GM18505 (cell line): Measurements from ENCODE around the gene LAMA4.

ENCODE experiments used
- ATAC-seq: cut with Tn5 transposase; IDR thresholded peaks from one replicate; pipeline ENCODE4 v1.9.1; 2021; ENCODE audit not compliant: unreplicated experiment
- POLR2A ChIP-seq: IDR thresholded peaks from 4 replicates; pipeline ENCODE4 v1.6.1; 2011; ENCODE audit warnings: borderline replicate concordance; ENCODE audit not compliant: insufficient read depth, insufficient read length; ENCODE audit errors: extremely low read depth

The LAMA4 gene

DNA sequence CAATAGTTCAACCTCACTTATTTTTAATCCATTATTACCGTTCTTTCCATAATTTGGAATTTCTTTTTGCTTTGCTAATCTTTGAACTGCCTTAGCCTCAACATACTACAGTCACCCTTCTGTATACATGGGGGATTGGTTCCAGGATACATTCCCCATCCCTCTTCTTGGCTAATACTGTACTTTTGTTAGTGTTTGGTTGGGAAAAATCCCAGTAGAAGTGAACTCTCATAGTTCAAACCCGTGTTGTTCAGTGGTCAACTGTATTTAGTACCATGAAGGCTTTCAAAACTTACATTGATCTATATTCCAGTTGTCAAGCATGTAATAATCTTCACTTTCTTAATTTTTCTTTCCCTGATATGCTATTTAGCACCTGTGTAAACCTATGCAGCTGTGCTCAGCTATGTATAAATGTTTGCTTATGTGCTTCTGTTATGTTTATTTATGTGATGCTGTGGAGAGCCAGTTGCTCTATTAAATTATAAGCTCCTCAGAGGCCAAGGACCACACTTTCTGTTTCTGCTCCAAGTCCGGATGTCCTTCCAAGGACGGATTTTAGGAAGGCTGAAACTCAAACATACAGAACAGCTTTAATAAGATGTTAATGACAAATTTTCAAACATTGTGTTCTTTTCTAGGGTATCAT lies 33.3 kb upstream of the LAMA4 start:
- ATAC-seq: no peak
- TF ChIP-seq POLR2A: no peak

DNA sequence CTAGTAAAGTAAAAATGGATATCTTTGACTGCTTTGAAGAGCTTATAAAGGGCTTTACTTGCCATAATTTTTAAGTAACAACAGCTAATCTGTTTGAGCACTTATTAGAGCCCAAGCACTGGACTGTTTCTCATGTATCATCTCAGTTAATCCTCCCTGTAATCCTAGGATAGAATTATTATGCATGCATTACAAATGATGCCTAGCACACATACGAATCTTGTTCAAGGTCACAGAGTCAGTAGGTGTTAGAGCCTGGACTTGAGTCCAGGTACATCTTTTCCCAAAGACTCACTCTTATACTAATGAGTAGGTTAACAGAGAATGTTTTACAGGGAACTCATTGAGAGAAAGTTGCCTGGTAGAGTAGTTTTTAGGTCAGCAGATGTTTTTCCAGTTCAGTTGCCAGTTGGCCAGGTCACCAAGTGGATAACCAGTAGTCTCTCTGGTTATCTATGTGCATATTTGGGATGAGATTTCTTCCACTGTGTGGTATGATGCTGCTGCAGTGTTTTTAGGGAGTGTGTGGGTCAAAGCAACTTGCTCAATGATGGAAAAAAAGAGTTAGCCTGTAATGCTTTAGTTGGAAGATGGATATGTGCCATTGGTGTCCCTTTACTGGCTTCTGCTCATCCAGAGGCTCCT lies 32.3 kb upstream of the LAMA4 start:
- ATAC-seq: no peak
- no peak for TF ChIP-seq POLR2A

DNA sequence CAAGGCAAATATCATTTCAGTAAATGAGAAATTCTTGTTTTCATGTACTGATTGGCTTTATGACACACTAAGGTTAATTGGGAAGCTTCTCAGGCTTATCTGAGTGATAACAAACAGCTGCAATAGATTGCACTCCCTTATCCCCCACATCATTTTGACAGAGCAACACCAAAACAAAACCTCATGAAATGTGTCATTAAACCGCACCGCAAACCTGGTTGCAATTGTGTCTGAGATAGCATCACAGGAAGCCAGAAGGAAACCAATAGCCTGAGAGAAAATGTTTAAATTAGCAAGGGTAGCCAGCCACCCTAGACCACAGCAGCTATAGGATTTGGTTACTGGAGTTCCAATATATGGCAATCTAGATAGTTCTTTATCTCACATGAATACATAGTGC lies 31.6 kb upstream of the LAMA4 start:
- TF ChIP-seq POLR2A: no peak
- peak; percentile 80 for ATAC-seq

DNA sequence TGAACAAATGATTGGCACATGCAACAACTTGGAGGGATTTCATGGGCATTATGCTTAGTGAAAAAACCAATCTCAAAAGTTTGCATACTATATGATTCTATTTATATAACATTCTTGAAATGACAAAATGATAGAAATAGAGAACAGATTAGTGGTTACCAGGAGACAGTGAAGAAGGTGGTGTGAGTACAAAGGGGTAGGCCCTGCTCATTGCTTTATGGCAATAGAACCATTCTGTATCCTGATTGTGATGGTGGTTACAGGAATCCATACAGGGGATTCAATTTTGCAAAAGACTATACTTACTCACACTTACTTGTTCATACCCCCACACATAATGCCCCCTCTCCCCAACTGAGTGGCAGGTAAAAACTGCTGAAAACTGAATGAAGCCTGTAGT lies 30.2 kb upstream of the LAMA4 start:
- ATAC-seq: no peak
- no peak for TF ChIP-seq POLR2A

DNA sequence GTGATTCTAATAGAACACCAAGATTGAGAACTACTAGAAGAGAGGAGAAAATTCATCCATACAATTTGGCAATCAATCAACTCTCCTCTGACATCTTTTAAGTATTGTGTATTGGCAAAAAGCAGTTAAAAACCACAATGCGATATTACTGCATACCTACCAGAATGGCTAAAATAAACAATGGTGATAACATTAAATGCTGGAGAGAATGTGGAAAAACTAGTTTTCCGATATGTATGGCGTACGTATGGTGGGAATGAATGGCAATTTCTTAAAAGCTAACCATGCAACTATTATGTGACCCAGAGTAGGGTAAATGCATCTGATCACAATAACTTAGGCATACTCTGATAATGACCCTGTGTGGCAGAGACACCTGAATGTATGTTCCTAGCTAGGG lies 29.3 kb upstream of the LAMA4 start:
- no peak for ATAC-seq
- no peak for TF ChIP-seq POLR2A

DNA sequence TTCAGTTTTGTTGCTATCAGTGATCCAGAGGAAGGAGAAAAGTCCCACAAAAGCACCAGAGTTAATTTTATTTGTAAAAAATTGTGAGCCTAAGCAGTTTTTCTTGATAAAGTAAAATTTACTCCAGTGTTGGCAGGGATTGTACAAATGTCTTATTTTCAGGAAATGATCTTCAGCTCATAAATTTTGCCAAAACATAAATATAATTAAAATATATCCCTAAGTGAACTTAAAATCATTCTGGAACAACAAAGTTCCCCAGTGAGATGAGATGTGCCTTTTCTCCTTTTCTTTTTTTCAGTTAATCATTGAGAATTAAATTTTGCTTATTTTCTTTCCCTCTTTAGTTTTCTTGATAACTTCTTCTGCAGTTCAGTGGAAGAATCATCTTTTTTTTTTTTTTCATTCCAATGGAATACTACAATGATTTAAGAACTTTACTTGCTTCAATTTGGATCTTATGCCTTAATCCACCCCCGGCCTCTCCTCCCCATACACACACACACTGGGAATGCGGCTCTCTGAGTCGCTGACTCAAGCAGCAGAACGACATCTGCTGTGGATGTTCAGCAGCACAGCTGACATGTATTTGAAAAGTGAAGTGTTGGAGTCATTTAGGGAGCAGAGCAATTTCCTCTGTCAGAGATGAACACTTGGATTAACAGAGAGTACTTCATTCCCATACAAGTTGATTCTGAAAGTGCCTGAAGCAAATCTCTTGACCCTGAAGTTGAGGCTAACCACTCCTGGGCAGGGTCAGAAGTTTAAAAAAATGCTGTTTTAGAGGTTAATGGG lies 27.7 kb upstream of the LAMA4 start:
- ATAC-seq: no peak
- TF ChIP-seq POLR2A: no peak

DNA sequence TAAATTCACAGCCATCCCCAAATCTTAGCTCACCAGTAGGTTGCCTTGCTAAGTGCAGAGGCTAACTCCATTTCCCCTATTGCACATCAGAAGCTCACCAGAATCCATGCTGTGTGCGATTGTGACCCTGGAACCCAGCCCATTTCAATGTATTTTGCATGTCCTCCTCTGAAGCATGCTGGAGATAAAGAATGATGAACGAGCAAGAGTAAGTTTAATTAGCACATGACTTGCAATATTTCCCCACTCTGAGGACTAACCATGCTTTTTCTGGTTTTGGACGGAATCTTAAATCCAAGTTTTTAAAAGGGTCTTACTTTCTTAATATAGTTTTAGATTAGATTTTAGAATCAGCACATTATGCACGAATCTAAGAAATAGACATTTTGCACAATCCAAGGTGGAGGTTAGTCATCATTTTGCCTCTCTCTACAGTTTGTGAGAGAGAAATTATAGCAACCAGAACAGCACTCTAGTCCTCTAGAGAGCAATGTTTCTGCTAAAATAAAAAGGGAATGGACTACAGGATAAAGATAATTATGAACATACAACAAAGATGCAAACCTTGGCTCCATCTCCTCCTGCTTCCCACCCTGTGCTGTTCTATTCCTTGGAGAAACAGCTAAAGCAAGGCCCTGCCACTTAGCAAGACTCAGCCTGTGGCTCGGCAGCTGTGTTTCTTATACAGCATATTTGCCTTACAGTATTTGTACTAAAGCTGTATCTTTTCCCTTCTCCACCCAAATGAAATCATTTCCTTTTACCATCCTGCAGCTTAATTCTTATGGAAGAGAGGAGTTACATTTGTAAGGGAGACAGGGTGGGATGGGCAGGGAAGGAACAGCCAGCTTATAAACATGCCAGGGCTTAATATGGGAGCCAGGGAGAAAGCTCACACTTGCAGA lies 24.9 kb upstream of the LAMA4 start:
- no peak for ATAC-seq

DNA sequence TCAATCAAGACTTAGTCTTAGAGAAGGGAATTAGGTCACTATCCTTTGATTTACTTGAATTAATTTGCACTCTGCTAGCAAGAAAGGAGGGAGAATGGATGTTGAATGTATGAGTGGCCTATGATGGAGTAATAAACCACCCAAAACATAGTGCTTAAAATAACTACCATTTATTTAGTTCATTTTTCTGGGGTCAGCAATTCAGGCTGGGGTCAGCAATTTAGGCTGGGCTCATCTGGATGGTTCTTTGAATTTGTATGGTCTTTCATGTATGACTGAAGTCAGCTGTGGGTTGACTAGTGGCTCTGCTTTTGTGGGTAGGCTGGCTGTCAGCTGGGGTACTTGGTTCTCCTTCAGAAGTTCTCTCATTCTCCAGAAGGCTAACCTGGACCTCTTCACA lies 21.0 kb upstream of the LAMA4 start:
- ATAC-seq: no peak
- no peak for TF ChIP-seq POLR2A

More for the DNA sequence above, 24.9 kb upstream of the LAMA4 start:
- no peak for TF ChIP-seq POLR2A

DNA sequence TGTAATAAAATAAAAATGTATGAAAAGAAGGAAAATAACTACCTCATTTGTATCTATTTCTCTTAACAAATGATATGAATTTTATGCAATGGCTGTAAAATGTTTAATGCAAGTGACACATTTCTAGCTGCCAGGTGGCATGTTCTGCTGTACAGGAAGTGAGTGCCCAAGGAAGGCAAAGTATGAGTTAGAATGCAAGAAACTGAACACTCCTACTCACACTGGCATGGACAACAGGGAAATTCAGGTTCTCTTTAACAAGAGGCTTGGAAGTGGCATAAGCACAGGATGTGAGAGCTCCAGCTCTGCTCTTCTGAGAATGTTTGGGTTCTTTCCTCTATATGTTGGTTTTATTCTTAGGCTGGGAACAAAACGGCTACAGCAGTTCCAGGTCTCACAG lies 20.4 kb upstream of the LAMA4 start:
- no peak for ATAC-seq

DNA sequence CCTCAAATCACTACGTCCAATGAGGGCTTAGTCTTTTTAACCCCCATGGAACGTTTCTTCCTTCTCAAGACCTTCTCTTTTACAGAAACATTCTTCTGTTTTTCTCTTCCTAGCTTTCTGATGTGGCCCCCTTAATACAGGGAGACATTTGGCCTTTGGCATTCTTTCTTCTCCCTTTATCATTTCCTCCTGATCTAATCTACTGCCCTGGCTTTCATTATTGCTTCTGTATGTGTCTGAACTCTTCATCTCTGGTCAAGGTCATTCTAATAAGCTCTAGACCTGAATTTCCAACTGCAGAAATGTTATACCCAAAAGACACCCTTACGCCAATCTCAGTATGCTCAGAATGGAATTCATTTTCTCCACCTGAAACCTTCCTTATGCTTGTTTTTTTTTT lies 18.4 kb upstream of the LAMA4 start:
- no peak for TF ChIP-seq POLR2A
- ATAC-seq: no peak

More for the DNA sequence above, 20.4 kb upstream of the LAMA4 start:
- no peak for TF ChIP-seq POLR2A

DNA sequence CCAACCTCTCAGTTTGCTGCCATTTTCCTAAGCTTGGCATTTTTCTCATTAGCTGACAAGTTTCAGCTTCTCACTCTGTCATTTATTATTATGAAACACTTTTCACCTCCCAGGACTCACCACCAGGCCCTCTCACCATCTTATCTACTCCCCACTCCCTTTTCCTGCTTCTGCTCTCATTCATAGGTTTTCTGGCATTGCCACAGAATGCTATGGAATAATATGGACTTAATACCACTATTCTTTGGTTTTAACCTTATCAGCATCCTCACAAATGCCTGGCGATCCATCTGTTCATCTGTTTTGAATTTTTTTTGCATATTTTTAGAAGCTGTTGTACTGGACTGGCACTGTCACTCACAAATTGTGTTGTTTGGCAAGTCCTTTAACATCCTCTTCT lies 16.4 kb upstream of the LAMA4 start:
- no peak for ATAC-seq
- TF ChIP-seq POLR2A: no peak

DNA sequence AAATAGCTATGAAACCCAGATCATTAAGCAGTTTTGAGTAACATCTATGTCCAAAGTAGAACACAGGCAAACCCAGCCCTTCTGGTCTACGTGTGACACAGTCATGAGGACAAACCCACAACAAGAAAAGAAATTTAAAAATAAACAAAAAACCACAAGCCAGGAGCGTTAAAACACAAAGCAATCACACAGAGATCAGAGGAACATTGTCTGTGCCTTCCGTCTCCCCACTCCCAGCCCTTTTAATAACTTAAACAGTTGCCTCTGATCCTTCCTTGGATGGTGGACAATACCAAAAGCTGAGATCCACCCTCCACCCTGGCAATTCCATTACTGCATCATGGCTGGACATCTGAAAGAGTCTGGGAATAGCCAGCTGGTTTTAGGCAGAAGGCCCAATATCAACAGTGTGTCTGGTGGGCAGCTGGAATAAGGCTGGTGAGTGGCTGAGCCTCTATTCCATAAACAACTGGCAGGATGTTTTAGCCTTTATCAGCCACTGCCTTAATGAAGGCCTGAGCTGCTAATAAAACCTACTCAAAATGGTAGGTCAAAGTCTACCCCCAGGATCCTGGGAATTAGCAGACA lies 15.7 kb upstream of the LAMA4 start:
- TF ChIP-seq POLR2A: no peak
- ATAC-seq: no peak

DNA sequence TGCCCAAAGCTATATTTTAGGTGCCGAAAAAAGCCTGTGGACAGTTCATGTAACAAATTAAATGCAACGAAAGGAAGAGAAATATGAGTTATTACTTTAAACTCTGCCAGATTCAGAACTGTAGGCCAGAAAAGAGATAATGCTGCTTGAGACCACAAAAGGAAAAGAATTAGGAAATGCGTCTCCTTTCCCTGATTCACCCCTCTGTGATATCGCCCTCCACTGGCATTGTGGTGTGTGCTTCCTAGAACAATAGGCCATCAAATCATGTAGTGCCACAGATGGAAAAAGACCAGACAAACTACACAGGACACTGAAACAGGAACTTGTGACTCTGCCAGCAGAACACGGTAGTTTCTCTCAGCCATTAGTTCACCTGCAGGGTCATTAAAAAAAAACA lies 14.7 kb upstream of the LAMA4 start:
- ATAC-seq: no peak
- TF ChIP-seq POLR2A: no peak

DNA sequence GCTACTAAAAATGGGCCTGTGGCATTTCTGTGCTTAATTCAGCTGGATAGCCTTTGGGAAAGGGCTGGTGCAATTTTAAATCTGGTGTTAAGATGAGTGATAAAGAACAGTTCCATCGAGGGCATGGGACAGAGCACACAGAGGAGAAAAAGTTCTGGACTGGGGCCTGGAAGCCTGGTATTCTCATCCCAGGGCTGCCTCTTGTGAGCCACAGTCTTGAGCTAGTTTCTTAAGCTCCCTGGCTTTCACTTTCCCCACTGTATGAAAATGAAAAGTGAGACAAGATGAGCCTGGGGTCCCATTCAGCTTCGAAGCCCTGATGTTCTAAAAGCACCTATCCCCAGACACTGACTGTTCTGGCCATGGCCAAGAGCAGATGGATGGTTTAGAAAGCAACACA lies 14.3 kb upstream of the LAMA4 start:
- TF ChIP-seq POLR2A: no peak
- ATAC-seq: no peak

DNA sequence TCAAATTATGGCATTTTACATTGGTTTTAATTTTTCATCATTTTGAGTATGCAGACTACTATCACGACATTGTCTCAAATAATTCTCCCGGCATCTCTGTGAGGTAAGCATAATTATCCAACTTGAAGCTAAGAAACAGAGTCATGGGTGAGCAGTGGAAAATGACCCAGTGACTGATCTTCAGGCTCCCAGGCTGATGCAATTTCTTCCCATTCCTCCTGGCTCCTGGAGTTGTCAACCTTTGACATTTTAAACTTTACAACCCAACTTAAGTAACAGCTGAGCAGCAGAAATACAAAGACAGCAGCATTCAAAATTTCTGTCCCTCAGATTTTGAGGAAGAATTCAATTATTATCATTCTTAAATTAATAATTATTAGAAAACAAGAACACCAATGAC lies 13.7 kb upstream of the LAMA4 start:
- no peak for TF ChIP-seq POLR2A
- ATAC-seq: no peak
